ENCODE results near the gene HYI. TPM values are rescaled to one million over a fixed set of nuclear protein-coding genes. Genes with fewer than 3 reads are reported as not detected.

The HYI gene
- total and polyA plus RNA-seq, 4 donors = 26.9 to 34.9 (median 29.8) TPM

DNA sequence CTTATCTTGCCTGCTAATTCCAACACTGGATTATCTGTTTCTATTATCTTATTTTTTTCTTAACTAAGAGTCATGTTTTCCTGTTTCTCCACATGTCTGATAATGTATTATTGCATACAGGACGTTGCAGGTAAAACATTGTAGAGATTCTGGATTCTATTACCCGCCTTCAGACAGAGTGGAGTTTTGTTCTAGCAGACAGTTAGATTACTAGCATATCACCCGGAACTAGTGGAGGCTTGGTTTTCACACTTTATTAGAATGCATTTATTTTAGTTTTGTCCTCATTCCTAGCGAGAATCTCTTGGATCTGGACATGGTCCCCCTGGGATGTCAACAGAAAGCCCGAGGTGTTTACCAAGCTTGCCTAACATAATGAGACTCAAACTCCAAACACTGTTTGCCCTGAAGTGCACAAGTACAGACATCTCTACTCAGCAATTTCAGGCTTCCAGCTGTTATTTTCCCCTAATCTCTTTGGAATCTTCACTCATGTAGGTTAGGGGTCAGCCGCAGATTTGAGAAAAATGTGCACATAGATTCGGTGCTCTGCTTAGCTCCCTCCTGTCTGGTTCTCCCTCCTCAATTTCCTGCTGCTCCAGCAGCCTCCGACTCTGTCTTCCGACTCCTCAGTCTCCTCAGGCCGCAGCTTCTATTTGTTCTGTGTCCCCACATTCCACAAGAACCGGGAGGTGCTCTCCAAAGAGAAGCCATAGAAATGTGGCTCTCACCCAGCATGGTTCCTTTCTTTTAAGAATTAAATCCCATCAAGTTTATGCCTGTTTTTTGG, 40.1 kb upstream of the HYI start:
- 34% methylated on average over 11 of the region's 11 CpGs for WGBS
- Histone ChIP-seq H3K27me3 (ENCODE audit: control insufficient read depth in 4 of 4, insufficient read depth in 4 of 4, low read length in 3 of 4) (no peaks in the 10 kb centered on the region), H3K36me3 (ENCODE audit: control insufficient read depth in 4 of 4, insufficient read depth in 3 of 4, low read depth in 1 of 4, low read length in 3 of 4) (no peaks in the 10 kb centered on the region), H3K9me3 (ENCODE audit: control insufficient read depth in 4 of 4, low read length in 3 of 4) (no peaks in the 10 kb centered on the region), H3K9ac (ENCODE audit: low read depth in 1 of 2, low read length in 2 of 2) (no peak overlapping the region), H3K4me3 (ENCODE audit: low read depth in 1 of 3, low read length in 3 of 3) (no peak overlapping the region), H3K4me1 (ENCODE audit: control insufficient read depth in 4 of 4, insufficient read depth in 4 of 4, low read length in 3 of 4) (peaks cover 2 to 8% (median 6%) of the 10 kb centered on the region in 4 donors), H3K27ac (ENCODE audit: low read depth in 1 of 2, low read length in 2 of 2) (peak overlapping the region in 1 of 2 donors; percentile 14)
- no peak for TF ChIP-seq TAF1 (conservative IDR thresholded peaks at IDR 0.05)
- TF ChIP-seq, protein P1, sequence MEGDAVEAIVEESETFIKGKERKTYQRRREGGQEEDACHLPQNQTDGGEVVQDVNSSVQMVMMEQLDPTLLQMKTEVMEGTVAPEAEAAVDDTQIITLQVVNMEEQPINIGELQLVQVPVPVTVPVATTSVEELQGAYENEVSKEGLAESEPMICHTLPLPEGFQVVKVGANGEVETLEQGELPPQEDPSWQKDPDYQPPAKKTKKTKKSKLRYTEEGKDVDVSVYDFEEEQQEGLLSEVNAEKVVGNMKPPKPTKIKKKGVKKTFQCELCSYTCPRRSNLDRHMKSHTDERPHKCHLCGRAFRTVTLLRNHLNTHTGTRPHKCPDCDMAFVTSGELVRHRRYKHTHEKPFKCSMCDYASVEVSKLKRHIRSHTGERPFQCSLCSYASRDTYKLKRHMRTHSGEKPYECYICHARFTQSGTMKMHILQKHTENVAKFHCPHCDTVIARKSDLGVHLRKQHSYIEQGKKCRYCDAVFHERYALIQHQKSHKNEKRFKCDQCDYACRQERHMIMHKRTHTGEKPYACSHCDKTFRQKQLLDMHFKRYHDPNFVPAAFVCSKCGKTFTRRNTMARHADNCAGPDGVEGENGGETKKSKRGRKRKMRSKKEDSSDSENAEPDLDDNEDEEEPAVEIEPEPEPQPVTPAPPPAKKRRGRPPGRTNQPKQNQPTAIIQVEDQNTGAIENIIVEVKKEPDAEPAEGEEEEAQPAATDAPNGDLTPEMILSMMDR (IDR thresholded peaks at IDR 0.05; ENCODE audit: low read depth, low read length, missing input control) = no peak
- peak; percentile 77 for TF ChIP-seq FOXA1 (IDR thresholded peaks at IDR 0.05)
- TF ChIP-seq RXRA (IDR thresholded peaks at IDR 0.05) = peak; percentile 43 to 54
- no peak for TF ChIP-seq GABPA (IDR thresholded peaks at IDR 0.05 in 1 of 2, conservative IDR thresholded peaks at IDR 0.05 in 1 of 2)
- peak; percentile 76 to 85 for TF ChIP-seq HNF4A (conservative IDR thresholded peaks at IDR 0.05)
- TF ChIP-seq, protein P2, sequence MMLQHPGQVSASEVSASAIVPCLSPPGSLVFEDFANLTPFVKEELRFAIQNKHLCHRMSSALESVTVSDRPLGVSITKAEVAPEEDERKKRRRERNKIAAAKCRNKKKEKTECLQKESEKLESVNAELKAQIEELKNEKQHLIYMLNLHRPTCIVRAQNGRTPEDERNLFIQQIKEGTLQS (IDR thresholded peaks at IDR 0.05) = no peak
- no peak for TF ChIP-seq RAD21 (IDR thresholded peaks at IDR 0.05)
- peak; percentile 24 for TF ChIP-seq NR2F2 (IDR thresholded peaks at IDR 0.05)
- TF ChIP-seq, protein P3, sequence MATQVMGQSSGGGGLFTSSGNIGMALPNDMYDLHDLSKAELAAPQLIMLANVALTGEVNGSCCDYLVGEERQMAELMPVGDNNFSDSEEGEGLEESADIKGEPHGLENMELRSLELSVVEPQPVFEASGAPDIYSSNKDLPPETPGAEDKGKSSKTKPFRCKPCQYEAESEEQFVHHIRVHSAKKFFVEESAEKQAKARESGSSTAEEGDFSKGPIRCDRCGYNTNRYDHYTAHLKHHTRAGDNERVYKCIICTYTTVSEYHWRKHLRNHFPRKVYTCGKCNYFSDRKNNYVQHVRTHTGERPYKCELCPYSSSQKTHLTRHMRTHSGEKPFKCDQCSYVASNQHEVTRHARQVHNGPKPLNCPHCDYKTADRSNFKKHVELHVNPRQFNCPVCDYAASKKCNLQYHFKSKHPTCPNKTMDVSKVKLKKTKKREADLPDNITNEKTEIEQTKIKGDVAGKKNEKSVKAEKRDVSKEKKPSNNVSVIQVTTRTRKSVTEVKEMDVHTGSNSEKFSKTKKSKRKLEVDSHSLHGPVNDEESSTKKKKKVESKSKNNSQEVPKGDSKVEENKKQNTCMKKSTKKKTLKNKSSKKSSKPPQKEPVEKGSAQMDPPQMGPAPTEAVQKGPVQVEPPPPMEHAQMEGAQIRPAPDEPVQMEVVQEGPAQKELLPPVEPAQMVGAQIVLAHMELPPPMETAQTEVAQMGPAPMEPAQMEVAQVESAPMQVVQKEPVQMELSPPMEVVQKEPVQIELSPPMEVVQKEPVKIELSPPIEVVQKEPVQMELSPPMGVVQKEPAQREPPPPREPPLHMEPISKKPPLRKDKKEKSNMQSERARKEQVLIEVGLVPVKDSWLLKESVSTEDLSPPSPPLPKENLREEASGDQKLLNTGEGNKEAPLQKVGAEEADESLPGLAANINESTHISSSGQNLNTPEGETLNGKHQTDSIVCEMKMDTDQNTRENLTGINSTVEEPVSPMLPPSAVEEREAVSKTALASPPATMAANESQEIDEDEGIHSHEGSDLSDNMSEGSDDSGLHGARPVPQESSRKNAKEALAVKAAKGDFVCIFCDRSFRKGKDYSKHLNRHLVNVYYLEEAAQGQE (IDR thresholded peaks at IDR 0.05) = peak; percentile 8
- peak in 1 of 2 donors; percentile 38 for TF ChIP-seq JUND (IDR thresholded peaks at IDR 0.05)
- no peak for TF ChIP-seq HNF4G (IDR thresholded peaks at IDR 0.05)
- TF ChIP-seq FOXA2 (IDR thresholded peaks at IDR 0.05) = peak; percentile 72
- no peak for TF ChIP-seq EGR1 (IDR thresholded peaks at IDR 0.05; ENCODE audit: low read depth in 2 of 2)
- TF ChIP-seq SP1 (IDR thresholded peaks at IDR 0.05) = peak; percentile 74
- TF ChIP-seq, protein P4, sequence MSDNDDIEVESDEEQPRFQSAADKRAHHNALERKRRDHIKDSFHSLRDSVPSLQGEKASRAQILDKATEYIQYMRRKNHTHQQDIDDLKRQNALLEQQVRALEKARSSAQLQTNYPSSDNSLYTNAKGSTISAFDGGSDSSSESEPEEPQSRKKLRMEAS (IDR thresholded peaks at IDR 0.05) = no peak
- TF ChIP-seq, protein P5, sequence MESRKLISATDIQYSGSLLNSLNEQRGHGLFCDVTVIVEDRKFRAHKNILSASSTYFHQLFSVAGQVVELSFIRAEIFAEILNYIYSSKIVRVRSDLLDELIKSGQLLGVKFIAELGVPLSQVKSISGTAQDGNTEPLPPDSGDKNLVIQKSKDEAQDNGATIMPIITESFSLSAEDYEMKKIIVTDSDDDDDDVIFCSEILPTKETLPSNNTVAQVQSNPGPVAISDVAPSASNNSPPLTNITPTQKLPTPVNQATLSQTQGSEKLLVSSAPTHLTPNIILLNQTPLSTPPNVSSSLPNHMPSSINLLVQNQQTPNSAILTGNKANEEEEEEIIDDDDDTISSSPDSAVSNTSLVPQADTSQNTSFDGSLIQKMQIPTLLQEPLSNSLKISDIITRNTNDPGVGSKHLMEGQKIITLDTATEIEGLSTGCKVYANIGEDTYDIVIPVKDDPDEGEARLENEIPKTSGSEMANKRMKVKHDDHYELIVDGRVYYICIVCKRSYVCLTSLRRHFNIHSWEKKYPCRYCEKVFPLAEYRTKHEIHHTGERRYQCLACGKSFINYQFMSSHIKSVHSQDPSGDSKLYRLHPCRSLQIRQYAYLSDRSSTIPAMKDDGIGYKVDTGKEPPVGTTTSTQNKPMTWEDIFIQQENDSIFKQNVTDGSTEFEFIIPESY (IDR thresholded peaks at IDR 0.05) = no peak
- no peak for TF ChIP-seq YY1 (IDR thresholded peaks at IDR 0.05)
- no peak for DNase-seq (ENCODE audit: low spot score)

Data from liver (tissue), 9 donors.